ENCODE results near the gene FFAR1. TPM values are rescaled to one million over a fixed set of nuclear protein-coding genes. Genes with fewer than 3 reads are reported as not detected.
A peak's percentile ranks its signal among the peaks of the same experiment; 100 is the strongest.

Gene FFAR1
- total RNA-seq, 1 experiment from 2014 or later = 0.44 TPM

- no TSS peak for BruUV-seq (replicated peaks)
- no peak for TF ChIP-seq EZH2 (IDR thresholded peaks at IDR 0.05; ENCODE audit: low read depth)
- no peak for TF ChIP-seq CTCF (conservative IDR thresholded peaks at IDR 0.05)
- CTCF ChIA-PET = interaction anchor here (0.5 kb wide), 1 partner anchor 37 kb away, joined by 12 read pairs; no protein-coding TSS in a partner anchor
Measured at GRCh38 chr19:35314031-35314430, 33.7 kb upstream of the FFAR1 start.

GRCh38 chr19:35314858-35315470 lies 32.7 kb upstream of the FFAR1 start:
- H3K27ac ChIP-seq = no peak overlapping the region
- no peak overlapping the region for H3K4me3 ChIP-seq
- no peaks in the 10 kb centered on the region for H3K9me3 ChIP-seq (ENCODE audit: insufficient read depth, low read depth)
- intact Hi-C loops (cut with micrococcal nuclease; ENCODE audit: unreplicated experiment) = loop anchor here (5.0 to 10.0 kb wide), 2 partner anchors 402 to 620 kb away; partner anchors contain the start of genes KMT2B and LRFN3
- peaks cover 74% of the 10 kb centered on the region for H3F3A ChIP-seq (ENCODE audit: insufficient read depth, low read depth)
- H3K9me2 ChIP-seq (ENCODE audit: insufficient read depth) = no peaks in the 10 kb centered on the region
- no peak overlapping the region for H2AFZ ChIP-seq
- no peaks in the 10 kb centered on the region for H3K27me3 ChIP-seq (ENCODE audit: insufficient read depth, low read depth)
- H4K20me1 ChIP-seq (ENCODE audit: insufficient read depth) = no peaks in the 10 kb centered on the region
- peaks cover 47% of the 10 kb centered on the region for H3K79me2 ChIP-seq (ENCODE audit: low read depth)
- H3K4me1 ChIP-seq (replicated peaks; ENCODE audit: insufficient read depth) = peaks cover 90% of the 10 kb centered on the region
- TF ChIP-seq CTCF (conservative IDR thresholded peaks at IDR 0.05) (no peak), EZH2 (IDR thresholded peaks at IDR 0.05; ENCODE audit: low read depth) (no peak)
- ChIA-PET POLR2A (ENCODE audit: unreplicated experiment) (interaction anchor here (0.7 kb wide), 2 partner anchors 26 to 333 kb away, joined by 3 to 5 read pairs; partner anchors contain the start of gene COX6B1), CTCF (no interaction called here)
- H3K4me2 ChIP-seq = no peak overlapping the region
- peaks cover 28% of the 10 kb centered on the region for H3K36me3 ChIP-seq (ENCODE audit: low read depth)
- no TSS peak for BruUV-seq (replicated peaks)
- no peak for DNase-seq

More at GRCh38 chr19:35314031-35314430, 33.7 kb upstream of the FFAR1 start:
- peaks cover 28% of the 10 kb centered on the region for H3K36me3 ChIP-seq (ENCODE audit: low read depth)
- H2AFZ ChIP-seq = no peak overlapping the region
- POLR2A ChIA-PET (ENCODE audit: unreplicated experiment) = interaction anchor here (0.6 to 0.7 kb wide), 3 partner anchors 25 to 583 kb away, joined by 3 read pairs; no protein-coding TSS in a partner anchor
- H3K9me3 ChIP-seq (ENCODE audit: insufficient read depth, low read depth) = no peaks in the 10 kb centered on the region
- no peaks in the 10 kb centered on the region for H4K20me1 ChIP-seq (ENCODE audit: insufficient read depth)
- peak overlapping the region; percentile 99 for H3K4me2 ChIP-seq
- H3K79me2 ChIP-seq (ENCODE audit: low read depth) = peaks cover 46% of the 10 kb centered on the region
- H3K4me1 ChIP-seq (replicated peaks; ENCODE audit: insufficient read depth) = peaks cover 84% of the 10 kb centered on the region
- H3K27ac ChIP-seq = 0 out of 2 replicates have a peak overlapping the region, but pooled peaks have one; percentile 28
- no peaks in the 10 kb centered on the region for H3K9me2 ChIP-seq (ENCODE audit: insufficient read depth)
- intact Hi-C loops (cut with micrococcal nuclease; ENCODE audit: unreplicated experiment) = loop anchor here (10.0 kb wide), 1 partner anchor 621 kb away; the partner anchor contains the start of gene LRFN3
- H3K4me3 ChIP-seq = no peak overlapping the region
- peaks cover 73% of the 10 kb centered on the region for H3F3A ChIP-seq (ENCODE audit: insufficient read depth, low read depth)
- H3K27me3 ChIP-seq (ENCODE audit: insufficient read depth, low read depth) = no peaks in the 10 kb centered on the region
- no peak for DNase-seq

- BruUV-seq (replicated peaks) = no TSS peak
- Histone ChIP-seq H3K9me2 (ENCODE audit: insufficient read depth) (no peaks in the 10 kb centered on the region), H3K4me1 (replicated peaks; ENCODE audit: insufficient read depth) (peaks cover 90% of the 10 kb centered on the region), H3K27me3 (ENCODE audit: insufficient read depth, low read depth) (no peaks in the 10 kb centered on the region), H3K27ac (peak overlapping the region; percentile 98; the same call in 1 of the 2 replicates), H3K36me3 (ENCODE audit: low read depth) (peaks cover 28% of the 10 kb centered on the region), H3K9me3 (ENCODE audit: insufficient read depth, low read depth) (no peaks in the 10 kb centered on the region), H3K4me3 (no peak overlapping the region), H3K4me2 (no peak overlapping the region; the same call in 1 of the 2 replicates), H3F3A (ENCODE audit: insufficient read depth, low read depth) (peaks cover 65% of the 10 kb centered on the region), H3K79me2 (ENCODE audit: low read depth) (peaks cover 45% of the 10 kb centered on the region), H4K20me1 (ENCODE audit: insufficient read depth) (no peaks in the 10 kb centered on the region), H2AFZ (no peak overlapping the region)
- POLR2A ChIA-PET (ENCODE audit: unreplicated experiment) = no interaction called here
- CTCF ChIA-PET = no interaction called here
- intact Hi-C loops (cut with micrococcal nuclease; ENCODE audit: unreplicated experiment) = loop anchor here (5.0 to 10.0 kb wide), 2 partner anchors 401 to 619 kb away; partner anchors contain the start of genes KMT2B and LRFN3
- no peak for DNase-seq
- TF ChIP-seq CTCF (conservative IDR thresholded peaks at IDR 0.05) (no peak), EZH2 (IDR thresholded peaks at IDR 0.05; ENCODE audit: low read depth) (no peak)
Measured at GRCh38 chr19:35315883-35316282, 31.8 kb upstream of the FFAR1 start.

Data from PC-9 (cell line).